Measurements from ENCODE around the gene IGDCC3. TPM values are rescaled to one million over a fixed set of nuclear protein-coding genes. Genes with fewer than 3 reads are reported as not detected.
A peak's percentile ranks its signal among the peaks of the same experiment; 100 is the strongest.

IGDCC3 gene
- polyA plus RNA-seq, 1 donor from 2014 or later = 14.4 TPM

- H3K27me3 ChIP-seq (ENCODE audit: insufficient read depth, low read depth, low read length) = no peaks in the 10 kb centered on the region
- H3K79me2 ChIP-seq (replicated peaks; ENCODE audit: insufficient read depth, low read length) = no peaks in the 10 kb centered on the region
- peak overlapping the region; percentile 33 for H3K27ac ChIP-seq (ENCODE audit: low read length)
- H3K4me2 ChIP-seq (ENCODE audit: low read length) = no peak overlapping the region
- H3K4me3 ChIP-seq (ENCODE audit: low read length) = no peak overlapping the region
- no peaks in the 10 kb centered on the region for H3F3A ChIP-seq (ENCODE audit: insufficient read depth, low read length, poor library complexity, severe bottlenecking)
- H3K9me3 ChIP-seq (ENCODE audit: low read length) = no peaks in the 10 kb centered on the region
- H3K36me3 ChIP-seq (ENCODE audit: insufficient read depth, low read length) = no peaks in the 10 kb centered on the region
- TF ChIP-seq SMC3 (conservative IDR thresholded peaks at IDR 0.05; ENCODE audit: poor library complexity) (no peak), CTCF (IDR thresholded peaks at IDR 0.05; ENCODE audit: poor library complexity, severe bottlenecking) (no peak), MXI1 (conservative IDR thresholded peaks at IDR 0.05; ENCODE audit: poor library complexity, severe bottlenecking) (no peak), EZH2 (IDR thresholded peaks at IDR 0.05; ENCODE audit: borderline replicate concordance, insufficient read depth, low read length, poor library complexity, severe bottlenecking) (no peak), REST (IDR thresholded peaks at IDR 0.05; ENCODE audit: borderline replicate concordance) (no peak), RAD21 (conservative IDR thresholded peaks at IDR 0.05) (no peak), TAF1 (IDR thresholded peaks at IDR 0.05; ENCODE audit: low read depth) (no peak), EP300 (conservative IDR thresholded peaks at IDR 0.05; ENCODE audit: poor library complexity, severe bottlenecking) (no peak), POLR2AphosphoS5 (IDR thresholded peaks at IDR 0.05) (no peak)
- H4K20me1 ChIP-seq (ENCODE audit: insufficient read depth) = no peaks in the 10 kb centered on the region
- H3K9me2 ChIP-seq (ENCODE audit: insufficient read depth, low read length) = no peaks in the 10 kb centered on the region
- no peak overlapping the region for H2AFZ ChIP-seq (ENCODE audit: low read depth, low read length)
- H3K9ac ChIP-seq (ENCODE audit: low read length) = no peak overlapping the region
These were observed 72.5 kb downstream of the IGDCC3 start for GRCh38 chr15:65305150-65305758.

- peak within 1 kb of the TSS; percentile 57 for H3K4me3 ChIP-seq (ENCODE audit: low read length)
- no peaks in the 10 kb centered on the region for H3K79me2 ChIP-seq (replicated peaks; ENCODE audit: insufficient read depth, low read length)
These were observed 73.2 kb downstream of the IGDCC3 start, which contains the start of gene RNU5B-1 for GRCh38 chr15:65304381-65305149. Gene RNU5B-1, plus strand, starts transcription at chr15:65304677.

More at GRCh38 chr15:65304381-65305149, 73.2 kb downstream of the IGDCC3 start, which contains the start of gene RNU5B-1:
- no peaks in the 10 kb centered on the region for H3K27me3 ChIP-seq (ENCODE audit: insufficient read depth, low read depth, low read length)
- no peaks in the 10 kb centered on the region for H4K20me1 ChIP-seq (ENCODE audit: insufficient read depth)
- H3K9me2 ChIP-seq (ENCODE audit: insufficient read depth, low read length) = no peaks in the 10 kb centered on the region
- H2AFZ ChIP-seq (ENCODE audit: low read depth, low read length) = peak within 1 kb of the TSS; percentile 0
- H3F3A ChIP-seq (ENCODE audit: insufficient read depth, low read length, poor library complexity, severe bottlenecking) = no peaks in the 10 kb centered on the region
- H3K36me3 ChIP-seq (ENCODE audit: insufficient read depth, low read length) = no peaks in the 10 kb centered on the region
- no peaks in the 10 kb centered on the region for H3K9me3 ChIP-seq (ENCODE audit: low read length)
- peak; percentile 95 for TF ChIP-seq CTCF (IDR thresholded peaks at IDR 0.05; ENCODE audit: poor library complexity, severe bottlenecking)
- peak; percentile 90 for TF ChIP-seq EP300 (conservative IDR thresholded peaks at IDR 0.05; ENCODE audit: poor library complexity, severe bottlenecking)
- peak; percentile 73 for TF ChIP-seq REST (IDR thresholded peaks at IDR 0.05; ENCODE audit: borderline replicate concordance)
- no peak for TF ChIP-seq TAF1 (IDR thresholded peaks at IDR 0.05; ENCODE audit: low read depth)
- TF ChIP-seq MXI1 (conservative IDR thresholded peaks at IDR 0.05; ENCODE audit: poor library complexity, severe bottlenecking) = peak; percentile 81
- peak; percentile 72 for TF ChIP-seq SMC3 (conservative IDR thresholded peaks at IDR 0.05; ENCODE audit: poor library complexity)
- peak; percentile 59 for TF ChIP-seq RAD21 (conservative IDR thresholded peaks at IDR 0.05)
- TF ChIP-seq POLR2AphosphoS5 (IDR thresholded peaks at IDR 0.05) = peak; percentile 100
- TF ChIP-seq EZH2 (IDR thresholded peaks at IDR 0.05; ENCODE audit: borderline replicate concordance, insufficient read depth, low read length, poor library complexity, severe bottlenecking) = no peak
- H3K27ac ChIP-seq (ENCODE audit: low read length) = peak within 1 kb of the TSS; percentile 78
- peak within 1 kb of the TSS; percentile 59 for H3K9ac ChIP-seq (ENCODE audit: low read length)
- H3K4me2 ChIP-seq (ENCODE audit: low read length) = peak within 1 kb of the TSS; percentile 57
